Peyer's patch (tissue), 4 donors: Measurements from ENCODE around the gene CXCL14.

Source experiments
- CTCF ChIP-seq, 6 experiments: fragments of 450-650 bp in 4 of 6; fragments of 200-600 bp in 2 of 6; sonication (generic) in 1 of 6; IDR thresholded peaks; one replicate each; pipeline ENCODE4 v1.5.1; 2017 to 2019; ENCODE audit warnings: antibody characterized with exemption in 6 of 6, mild to moderate bottlenecking in 3 of 6, moderate library complexity in 1 of 6
- POLR2A ChIP-seq, 2 donors: fragments of 450-650 bp; IDR thresholded peaks; one replicate each; pipeline ENCODE4 v1.5.1; 2017; ENCODE audit warnings: antibody characterized with exemption in 2 of 2, mild to moderate bottlenecking in 2 of 2, moderate library complexity in 2 of 2

- TF ChIP-seq CTCF (IDR thresholded peaks at IDR 0.05) (no peak), POLR2A (IDR thresholded peaks at IDR 0.05) (no peak)
These were observed 42.7 kb downstream of the CXCL14 start, which contains the start of gene NEUROG1 for GRCh38 chr5:135535820-135536801.
